Breast epithelium (tissue), 4 donors: ENCODE measurements around the gene GZMB. TPM values are rescaled to one million over a fixed set of nuclear protein-coding genes. Genes with fewer than 3 reads are reported as not detected.
A peak's percentile ranks its signal among the peaks of the same experiment; 100 is the strongest.

Experiments
- DNase-seq, 2 donors: peaks; one replicate each; pipeline ENCODE4 v3.0.0-alpha.2; 2019; ENCODE audit warnings: low spot score in 2 of 2
- H3K27ac ChIP-seq, 2 donors: fragments of 200-600 bp; sonication (generic) in 1 of 2; one replicate each; pipeline ENCODE4 v1.5.1; 2016 to 2019; ENCODE audit warnings: mild to moderate bottlenecking in 1 of 2
- H3K27me3 ChIP-seq, 2 donors: fragments of 200-600 bp; sonication (generic) in 1 of 2; one replicate each; pipeline versions ENCODE4 v1.5.1 to v1.6.0; 2017 to 2019; ENCODE audit warnings: control low read depth in 1 of 2, mild to moderate bottlenecking in 1 of 2
- H3K36me3 ChIP-seq: fragments of 200-600 bp; one replicate; pipeline ENCODE4 v1.5.1; 2019
- H3K4me1 ChIP-seq, 2 donors: fragments of 200-600 bp; sonication (generic); one replicate each; pipeline ENCODE4 v1.5.1; 2016 to 2019; ENCODE audit warnings: control low read depth in 1 of 2
- H3K4me3 ChIP-seq, 3 donors: fragments of 200-600 bp; sonication (generic); 1 replicate in 2 of 3; 2 replicates in 1 of 3; pipeline ENCODE4 v1.5.1; 2016 to 2019; ENCODE audit warnings: mild to moderate bottlenecking in 3 of 3, moderate library complexity in 2 of 3
- H3K9me3 ChIP-seq, 2 donors: fragments of 200-600 bp; sonication (generic) in 1 of 2; one replicate each; pipeline ENCODE4 v1.5.1; 2016 to 2019; ENCODE audit warnings: control low read depth in 1 of 2
- POLR2A ChIP-seq: fragments of 450-650 bp; IDR thresholded peaks from one replicate; pipeline ENCODE4 v1.6.1; 2016; ENCODE audit warnings: antibody characterized with exemption, mild to moderate bottlenecking, moderate library complexity
- POLR2AphosphoS5 ChIP-seq, 3 donors: sonication (generic); formaldehyde crosslinking; IDR thresholded peaks; one replicate each; pipeline ENCODE4 v1.6.1; 2017; ENCODE audit warnings: antibody characterized with exemption in 3 of 3
- intact Hi-C: fragments of 100-400 bp; cut with DNase I; formaldehyde crosslinking; loops from one replicate; pipeline ENCODE4 v1.15.1; 2023; ENCODE audit warnings: low total_unique reads
- total RNA-seq, 3 donors: library from RNA; depleted of rRNA; stranded (reverse); fragments of >200 nt; gene quantifications; one replicate each; pipeline ENCODE4 v1.1.0, GENCODE V29; 2016
- TF ChIP-seq, protein P1 (sequence below), 3 donors: fragments of 450-650 bp; IDR thresholded peaks; one replicate each; pipeline ENCODE4 v1.5.1; 2016 to 2017; ENCODE audit warnings: antibody characterized with exemption in 3 of 3, mild to moderate bottlenecking in 3 of 3, moderate library complexity in 3 of 3

The GZMB gene
- total RNA-seq, 3 donors from 2014 or later: 1.3 to 2.2 TPM; not detected in 1

DNA sequence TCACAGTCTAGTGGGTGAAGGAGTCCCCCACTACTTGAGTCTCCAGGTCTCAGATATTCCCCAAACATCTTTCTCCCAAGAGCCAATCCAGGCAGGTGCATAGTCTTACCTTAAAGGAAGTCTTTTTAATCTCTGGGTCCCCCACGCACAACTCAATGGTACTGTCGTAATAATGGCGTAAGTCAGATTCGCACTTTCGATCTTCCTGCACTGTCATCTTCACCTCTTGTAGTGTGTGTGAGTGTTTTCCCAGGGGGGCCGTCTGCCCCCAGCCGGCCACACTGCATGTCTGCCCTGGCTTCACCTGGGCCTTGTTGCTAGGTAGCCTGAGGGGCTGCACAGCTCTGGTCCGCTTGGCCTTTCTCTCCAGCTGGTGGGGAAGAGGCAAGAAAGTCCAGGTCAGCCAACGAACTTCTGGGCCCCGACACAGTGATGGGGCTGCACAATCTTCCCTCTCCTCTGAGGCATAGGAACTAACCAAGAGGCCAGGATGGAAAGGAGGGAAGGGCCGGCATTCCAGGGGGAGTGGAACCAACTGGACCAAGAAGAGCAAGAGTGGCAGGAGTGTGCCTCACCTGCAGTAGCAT, 2.1 kb downstream of the GZMB start:
- intact Hi-C loops: no loop called here
- H3K9me3 ChIP-seq: no peaks in the 10 kb centered on the region
- H3K36me3 ChIP-seq: no peaks in the 10 kb centered on the region
- H3K4me3 ChIP-seq: no peak overlapping the region
- H3K27ac ChIP-seq: no peak overlapping the region
- peaks cover 0 to 6% of the 10 kb centered on the region in 2 donors for H3K4me1 ChIP-seq
- TF ChIP-seq POLR2A: no peak
- TF ChIP-seq, protein P1, sequence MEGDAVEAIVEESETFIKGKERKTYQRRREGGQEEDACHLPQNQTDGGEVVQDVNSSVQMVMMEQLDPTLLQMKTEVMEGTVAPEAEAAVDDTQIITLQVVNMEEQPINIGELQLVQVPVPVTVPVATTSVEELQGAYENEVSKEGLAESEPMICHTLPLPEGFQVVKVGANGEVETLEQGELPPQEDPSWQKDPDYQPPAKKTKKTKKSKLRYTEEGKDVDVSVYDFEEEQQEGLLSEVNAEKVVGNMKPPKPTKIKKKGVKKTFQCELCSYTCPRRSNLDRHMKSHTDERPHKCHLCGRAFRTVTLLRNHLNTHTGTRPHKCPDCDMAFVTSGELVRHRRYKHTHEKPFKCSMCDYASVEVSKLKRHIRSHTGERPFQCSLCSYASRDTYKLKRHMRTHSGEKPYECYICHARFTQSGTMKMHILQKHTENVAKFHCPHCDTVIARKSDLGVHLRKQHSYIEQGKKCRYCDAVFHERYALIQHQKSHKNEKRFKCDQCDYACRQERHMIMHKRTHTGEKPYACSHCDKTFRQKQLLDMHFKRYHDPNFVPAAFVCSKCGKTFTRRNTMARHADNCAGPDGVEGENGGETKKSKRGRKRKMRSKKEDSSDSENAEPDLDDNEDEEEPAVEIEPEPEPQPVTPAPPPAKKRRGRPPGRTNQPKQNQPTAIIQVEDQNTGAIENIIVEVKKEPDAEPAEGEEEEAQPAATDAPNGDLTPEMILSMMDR (IDR thresholded peaks at IDR 0.05): no peak
- no peak for TF ChIP-seq POLR2AphosphoS5 (IDR thresholded peaks at IDR 0.05)
- H3K27me3 ChIP-seq: no peaks in the 10 kb centered on the region
- DNase-seq: no peak

DNA sequence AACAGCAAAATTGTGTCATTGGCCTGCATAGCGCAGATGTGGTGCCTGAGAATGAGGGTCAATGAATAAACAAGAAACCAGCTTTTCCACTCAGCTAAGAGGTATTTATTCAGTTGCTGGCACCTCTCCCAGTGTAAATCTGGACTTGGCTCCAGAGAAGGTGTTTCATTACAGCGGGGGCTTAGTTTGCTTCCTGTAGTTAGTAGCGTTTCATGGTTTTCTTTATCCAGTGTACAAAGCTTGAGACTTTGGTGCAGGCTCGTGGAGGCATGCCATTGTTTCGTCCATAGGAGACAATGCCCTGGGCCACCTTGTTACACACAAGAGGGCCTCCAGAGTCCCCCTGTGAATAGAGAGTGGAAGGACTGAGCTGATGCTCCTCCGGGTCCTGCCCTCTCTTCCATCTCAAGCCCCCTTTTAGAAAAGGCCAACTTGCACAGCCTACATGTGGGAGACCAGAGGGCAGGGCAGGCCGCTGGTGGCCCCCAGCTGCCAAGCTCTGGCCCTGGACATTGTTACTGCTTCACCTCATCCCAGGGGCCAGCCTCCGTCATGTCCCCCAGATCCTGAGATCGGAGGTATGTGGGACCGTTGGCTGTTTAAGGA, 3.0 kb downstream of the GZMB start:
- Histone ChIP-seq H3K36me3 (no peaks in the 10 kb centered on the region), H3K4me3 (no peak overlapping the region), H3K27me3 (no peaks in the 10 kb centered on the region), H3K4me1 (peaks cover 0 to 6% of the 10 kb centered on the region in 2 donors), H3K9me3 (no peaks in the 10 kb centered on the region), H3K27ac (peak overlapping the region; percentile 57 to 69)
- intact Hi-C loops: no loop called here
- peak in 1 of 2 donors; percentile 56 for DNase-seq
- TF ChIP-seq POLR2A (no peak), POLR2AphosphoS5 (IDR thresholded peaks at IDR 0.05) (no peak)
- TF ChIP-seq, protein P1 (IDR thresholded peaks at IDR 0.05): no peak

DNA sequence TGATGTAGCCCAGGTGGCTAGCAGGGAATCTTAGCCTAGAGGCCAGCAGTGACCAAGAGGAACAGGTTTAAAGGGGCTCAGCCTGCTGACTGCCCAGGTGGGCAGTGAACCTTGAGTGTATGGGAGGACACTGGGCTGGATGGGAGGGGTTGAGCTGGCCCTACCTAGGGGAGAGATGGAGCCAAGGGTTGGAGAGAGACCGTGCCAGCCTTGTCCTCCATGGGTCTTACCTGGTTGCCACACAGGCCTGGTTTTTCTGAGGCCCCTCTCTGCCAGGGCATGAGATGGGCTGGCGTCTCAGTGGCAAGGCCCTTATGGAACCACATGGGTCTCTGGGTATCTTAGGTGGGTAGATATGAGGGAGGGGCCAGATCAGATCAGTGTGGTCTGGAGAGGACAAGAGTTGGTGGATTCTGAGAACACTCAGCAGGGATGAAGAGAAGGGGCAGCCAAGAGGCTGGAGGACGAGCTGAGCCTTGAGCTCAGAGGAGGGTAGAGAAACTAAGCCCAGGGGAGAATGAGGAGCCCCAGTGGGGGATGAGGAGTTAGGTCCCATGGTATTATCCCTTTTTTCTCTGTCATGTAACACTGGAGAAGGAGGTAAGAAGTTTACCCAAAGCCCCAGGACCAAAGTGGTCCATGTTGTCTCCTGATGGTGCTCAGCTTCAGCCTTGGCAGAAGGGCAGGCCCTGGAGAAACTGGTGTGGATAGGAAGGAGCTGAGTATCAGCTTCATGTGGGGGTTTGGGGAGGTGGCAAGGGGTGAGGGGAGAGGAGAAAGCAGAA, 3.7 kb downstream of the GZMB start:
- DNase-seq: no peak
- peak overlapping the region; percentile 57 to 69 for H3K27ac ChIP-seq
- H3K4me3 ChIP-seq: no peak overlapping the region
- TF ChIP-seq, protein P1 (IDR thresholded peaks at IDR 0.05): no peak
- TF ChIP-seq POLR2A (no peak), POLR2AphosphoS5 (IDR thresholded peaks at IDR 0.05) (no peak)
- H3K36me3 ChIP-seq: no peaks in the 10 kb centered on the region
- intact Hi-C loops: no loop called here
- no peaks in the 10 kb centered on the region for H3K9me3 ChIP-seq
- no peaks in the 10 kb centered on the region for H3K27me3 ChIP-seq
- peaks cover 0 to 6% of the 10 kb centered on the region in 2 donors for H3K4me1 ChIP-seq

DNA sequence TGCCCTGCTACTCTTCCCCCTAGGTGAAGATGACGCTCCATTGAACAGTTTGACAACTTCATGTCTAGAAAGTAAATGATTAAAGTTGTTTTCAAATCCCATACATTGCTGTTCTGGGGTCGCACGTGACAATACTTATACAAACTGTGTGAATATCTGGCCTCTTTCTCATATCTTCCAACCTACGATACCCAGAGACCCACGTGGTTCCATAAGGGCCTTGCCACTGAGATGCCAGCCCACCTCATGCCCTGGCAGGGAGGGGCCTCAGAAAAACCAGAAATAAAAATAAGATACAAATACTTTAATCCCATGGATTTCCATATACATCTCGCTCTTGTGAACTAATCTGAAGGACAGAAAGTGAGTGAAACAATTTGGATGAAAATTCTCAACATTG, 4.5 kb downstream of the GZMB start:
- TF ChIP-seq POLR2AphosphoS5 (IDR thresholded peaks at IDR 0.05) (no peak), POLR2A (no peak)
- TF ChIP-seq, protein P1 (IDR thresholded peaks at IDR 0.05): no peak
- no peak for DNase-seq
- Histone ChIP-seq H3K4me1 (peaks cover 0 to 6% of the 10 kb centered on the region in 2 donors), H3K27ac (no peak overlapping the region), H3K4me3 (no peak overlapping the region), H3K36me3 (no peaks in the 10 kb centered on the region), H3K27me3 (no peaks in the 10 kb centered on the region), H3K9me3 (no peaks in the 10 kb centered on the region)
- intact Hi-C loops: no loop called here

DNA sequence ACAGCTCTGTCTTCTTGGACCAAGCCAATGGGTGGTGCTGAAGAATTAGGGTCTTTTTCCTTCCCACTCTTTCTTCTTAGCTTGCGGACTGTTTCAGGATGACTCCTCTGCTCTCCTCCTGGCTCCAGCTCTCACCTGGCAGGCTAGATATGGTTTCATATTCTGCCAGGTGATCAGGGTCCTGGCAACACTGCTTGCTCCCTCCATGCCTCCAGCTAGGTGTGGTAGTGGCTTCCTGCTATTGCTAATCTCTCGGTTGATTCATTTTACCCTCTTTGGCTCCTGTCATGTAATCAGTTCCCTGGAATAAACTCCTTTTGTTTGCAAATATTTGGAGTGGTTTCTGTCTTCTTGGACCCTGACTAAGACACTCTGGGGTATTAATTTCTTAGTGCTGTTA, 20.2 kb downstream of the GZMB start:
- no peaks in the 10 kb centered on the region for H3K36me3 ChIP-seq
- no peaks in the 10 kb centered on the region for H3K4me1 ChIP-seq
- TF ChIP-seq POLR2A: no peak
- TF ChIP-seq, protein P1 (IDR thresholded peaks at IDR 0.05): no peak
- no peak for TF ChIP-seq POLR2AphosphoS5 (IDR thresholded peaks at IDR 0.05)
- H3K27ac ChIP-seq: no peak overlapping the region
- DNase-seq: no peak
- intact Hi-C loops: no loop called here
- H3K9me3 ChIP-seq: no peaks in the 10 kb centered on the region
- H3K27me3 ChIP-seq: no peaks in the 10 kb centered on the region
- no peak overlapping the region for H3K4me3 ChIP-seq
